ENCODE results near the gene SHROOM1. TPM values are rescaled to one million over a fixed set of nuclear protein-coding genes. Genes with fewer than 3 reads are reported as not detected.

Gene SHROOM1
- total and polyA plus RNA-seq, 9 of the 15 experiments (the other 6 are each of a cell fraction or from before 2014, with no cell fraction given) = 0.44 to 26.5 (median 11.9) TPM

- TF ChIP-seq ZNF639 (CRISPR knock-in tag; conservative IDR thresholded peaks at IDR 0.05 in 1 of 2, IDR thresholded peaks at IDR 0.05 in 1 of 2) (no peak), FOXK2 (conservative IDR thresholded peaks at IDR 0.05 in 1 of 2, IDR thresholded peaks at IDR 0.05 in 1 of 2; ENCODE audit: low read depth in 2 of 2) (peak in 1 of 2 experiments; percentile 41; a peak in 1 of 4 replicates), HNRNPH1 (optimal IDR thresholded peaks at IDR 0.05; ENCODE audit: low read depth, low read length) (no peak), NELFE (IDR thresholded peaks at IDR 0.05; ENCODE audit: insufficient read depth, insufficient read length) (no peak), HMGN3 (IDR thresholded peaks at IDR 0.05; ENCODE audit: borderline replicate concordance, extremely low read depth, insufficient read length, low read depth, low read length) (no peak), NCOA4 (IDR thresholded peaks at IDR 0.05; ENCODE audit: partially characterized antibody) (no peak), PYGO2 (tag; IDR thresholded peaks at IDR 0.05) (no peak; the same call in 1 of the 2 replicates), SIN3B (IDR thresholded peaks at IDR 0.05; ENCODE audit: low read depth) (no peak), NCOR1 (IDR thresholded peaks at IDR 0.05) (no peak; the same call in none of the 2 replicates), BDP1 (IDR thresholded peaks at IDR 0.05; ENCODE audit: insufficient read depth, insufficient read length) (no peak), CTCFL (IDR thresholded peaks at IDR 0.05; ENCODE audit: borderline replicate concordance, insufficient read depth, low read depth, low read length, poor library complexity, severe bottlenecking) (no peak), MTF1 (CRISPR knock-in tag; IDR thresholded peaks at IDR 0.05; ENCODE audit: borderline replicate concordance) (no peak), ZBED1 (IDR thresholded peaks at IDR 0.05) (no peak), PPARD (CRISPR knock-in tag; IDR thresholded peaks at IDR 0.05) (no peak), ZNF277 (CRISPR knock-in tag; IDR thresholded peaks at IDR 0.05; ENCODE audit: borderline replicate concordance) (no peak), ZC3H11A (IDR thresholded peaks at IDR 0.05; ENCODE audit: low read depth, low read length) (no peak), ZSCAN32 (CRISPR knock-in tag; IDR thresholded peaks at IDR 0.05) (no peak), SFPQ (IDR thresholded peaks at IDR 0.05; ENCODE audit: low read depth, low read length) (no peak)
- TF ChIP-seq, protein P1, sequence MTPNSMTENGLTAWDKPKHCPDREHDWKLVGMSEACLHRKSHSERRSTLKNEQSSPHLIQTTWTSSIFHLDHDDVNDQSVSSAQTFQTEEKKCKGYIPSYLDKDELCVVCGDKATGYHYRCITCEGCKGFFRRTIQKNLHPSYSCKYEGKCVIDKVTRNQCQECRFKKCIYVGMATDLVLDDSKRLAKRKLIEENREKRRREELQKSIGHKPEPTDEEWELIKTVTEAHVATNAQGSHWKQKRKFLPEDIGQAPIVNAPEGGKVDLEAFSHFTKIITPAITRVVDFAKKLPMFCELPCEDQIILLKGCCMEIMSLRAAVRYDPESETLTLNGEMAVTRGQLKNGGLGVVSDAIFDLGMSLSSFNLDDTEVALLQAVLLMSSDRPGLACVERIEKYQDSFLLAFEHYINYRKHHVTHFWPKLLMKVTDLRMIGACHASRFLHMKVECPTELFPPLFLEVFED (CRISPR knock-in tag; conservative IDR thresholded peaks at IDR 0.05) = no peak
Observed at GRCh38 chr5:132790201-132790865, 40.1 kb downstream of the SHROOM1 start (continued).

Data from K562 (cell line).